Measurements from ENCODE around the gene TMEM161A. TPM values are rescaled to one million over a fixed set of nuclear protein-coding genes. Genes with fewer than 3 reads are reported as not detected.

The TMEM161A gene
- total RNA-seq, 1 experiment from 2014 or later, result 76.0 TPM

DNA sequence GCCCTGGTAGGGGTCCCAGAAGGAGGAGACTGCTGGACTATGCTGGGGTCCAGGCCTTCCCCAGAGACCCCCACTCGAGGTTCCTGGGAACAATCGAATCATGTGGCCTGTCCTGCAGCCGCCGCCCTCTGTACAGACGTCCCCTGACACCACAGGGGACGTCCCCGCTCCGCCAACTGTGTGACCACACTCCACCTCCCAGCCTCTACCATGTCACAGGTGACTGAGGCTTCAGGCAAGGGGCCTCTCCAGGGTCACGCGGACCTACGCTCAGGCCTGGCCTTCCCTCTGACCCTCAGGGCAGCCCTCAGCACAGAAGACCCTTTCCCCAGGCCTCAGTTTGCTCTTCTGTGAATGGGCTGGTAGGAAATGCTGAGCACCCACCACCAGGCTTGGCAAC lies 13.1 kb upstream of the TMEM161A start:
- Histone ChIP-seq H3K27me3 (ENCODE audit: insufficient read depth, low read length) (no peaks in the 10 kb centered on the region), H3K9ac (ENCODE audit: low read length) (no peak overlapping the region), H3K4me3 (replicated peaks in 1 of 2; ENCODE audit: low read depth in 1 of 2, low read length in 2 of 2) (no peak overlapping the region), H3K79me2 (ENCODE audit: insufficient read depth, low read length) (no peaks in the 10 kb centered on the region), H3K27ac (ENCODE audit: low read depth, low read length) (no peak overlapping the region), H3K36me3 (ENCODE audit: control insufficient read depth in 1 of 2, insufficient read depth in 2 of 2, low read length in 2 of 2) (no peaks in the 10 kb centered on the region; a peak in 2 of 4 replicates), H2AFZ (ENCODE audit: low read depth, low read length, poor library complexity, severe bottlenecking) (no peak overlapping the region), H3K4me2 (ENCODE audit: low read length) (no peak overlapping the region), H4K20me1 (ENCODE audit: insufficient read depth) (no peaks in the 10 kb centered on the region), H3K9me2 (ENCODE audit: insufficient read depth) (no peaks in the 10 kb centered on the region), H3K4me1 (ENCODE audit: control insufficient read depth in 1 of 2, insufficient read depth in 2 of 2, low read length in 2 of 2) (no peaks in the 10 kb centered on the region), H3K9me3 (ENCODE audit: control insufficient read depth in 1 of 2, insufficient read depth in 1 of 2, low read depth in 1 of 2, low read length in 2 of 2) (no peaks in the 10 kb centered on the region)
- TF ChIP-seq JUND (IDR thresholded peaks at IDR 0.05) (no peak), TCF7L2 (IDR thresholded peaks at IDR 0.05; ENCODE audit: borderline replicate concordance, extremely low read depth, insufficient read depth, insufficient read length) (no peak), EGR1 (IDR thresholded peaks at IDR 0.05; ENCODE audit: low read depth) (no peak), CBX3 (IDR thresholded peaks at IDR 0.05; ENCODE audit: low read depth) (no peak), FOSL1 (IDR thresholded peaks at IDR 0.05; ENCODE audit: low read depth) (no peak)
- TF ChIP-seq, protein P1, sequence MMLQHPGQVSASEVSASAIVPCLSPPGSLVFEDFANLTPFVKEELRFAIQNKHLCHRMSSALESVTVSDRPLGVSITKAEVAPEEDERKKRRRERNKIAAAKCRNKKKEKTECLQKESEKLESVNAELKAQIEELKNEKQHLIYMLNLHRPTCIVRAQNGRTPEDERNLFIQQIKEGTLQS (IDR thresholded peaks at IDR 0.05), result no peak
- BruUV-seq (replicated peaks), result no TSS peak
- ChIA-PET CTCF (no interaction called here), RAD21 (ENCODE audit: low non-redundant PET in 1 of 2, low total read pairs in 2 of 2, uncharacterized antibody in 2 of 2, unreplicated experiment in 2 of 2) (no interaction called here), POLR2A (no interaction called here)
- no peak for ATAC-seq
- DNase-seq (ENCODE audit: low read depth, low spot score), result no peak
- intact Hi-C loops (cut with micrococcal nuclease), result no loop called here

DNA sequence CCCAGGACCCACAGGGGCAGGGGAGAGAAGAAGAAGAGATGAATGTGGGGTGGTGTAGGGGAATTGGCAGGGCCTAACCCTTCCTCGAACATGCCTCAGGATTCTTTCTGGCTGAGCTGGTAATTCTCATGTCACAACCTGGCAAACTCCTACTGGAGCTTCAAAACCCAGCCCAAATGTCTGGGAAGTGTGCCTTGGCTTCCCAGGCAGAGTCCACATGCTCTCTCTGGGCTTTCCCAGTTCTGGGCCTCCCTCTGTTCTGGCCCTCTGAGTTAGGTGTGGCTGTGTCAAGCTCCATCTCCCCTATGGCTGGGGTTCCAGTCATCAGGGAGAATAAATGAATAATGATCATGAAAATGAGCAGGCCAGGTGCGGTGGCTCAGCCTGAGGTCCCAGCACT lies 11.2 kb upstream of the TMEM161A start:
- Histone ChIP-seq H3K4me1 (ENCODE audit: control insufficient read depth in 1 of 2, insufficient read depth in 2 of 2, low read length in 2 of 2) (no peaks in the 10 kb centered on the region), H3K79me2 (ENCODE audit: insufficient read depth, low read length) (no peaks in the 10 kb centered on the region), H3K9me3 (ENCODE audit: control insufficient read depth in 1 of 2, insufficient read depth in 1 of 2, low read depth in 1 of 2, low read length in 2 of 2) (no peaks in the 10 kb centered on the region), H3K9me2 (ENCODE audit: insufficient read depth) (no peaks in the 10 kb centered on the region), H4K20me1 (ENCODE audit: insufficient read depth) (no peaks in the 10 kb centered on the region), H3K4me3 (replicated peaks in 1 of 2; ENCODE audit: low read depth in 1 of 2, low read length in 2 of 2) (no peak overlapping the region), H2AFZ (ENCODE audit: low read depth, low read length, poor library complexity, severe bottlenecking) (no peak overlapping the region), H3K36me3 (ENCODE audit: control insufficient read depth in 1 of 2, insufficient read depth in 2 of 2, low read length in 2 of 2) (no peaks in the 10 kb centered on the region; a peak in 2 of 4 replicates), H3K4me2 (ENCODE audit: low read length) (no peak overlapping the region), H3K9ac (ENCODE audit: low read length) (no peak overlapping the region), H3K27me3 (ENCODE audit: insufficient read depth, low read length) (no peaks in the 10 kb centered on the region), H3K27ac (ENCODE audit: low read depth, low read length) (no peak overlapping the region)
- no TSS peak for BruUV-seq (replicated peaks)
- ChIA-PET RAD21 (ENCODE audit: low non-redundant PET in 1 of 2, low total read pairs in 2 of 2, uncharacterized antibody in 2 of 2, unreplicated experiment in 2 of 2) (no interaction called here), CTCF (interaction anchor here (1.2 kb wide), 1 partner anchor 25 kb away, joined by 3 read pairs; no protein-coding TSS in a partner anchor), POLR2A (no interaction called here)
- ATAC-seq, result no peak
- TF ChIP-seq TCF7L2 (IDR thresholded peaks at IDR 0.05; ENCODE audit: borderline replicate concordance, extremely low read depth, insufficient read depth, insufficient read length) (no peak), ZFX (IDR thresholded peaks at IDR 0.05) (no peak), JUND (IDR thresholded peaks at IDR 0.05) (no peak), CBX3 (IDR thresholded peaks at IDR 0.05; ENCODE audit: low read depth) (no peak), ZNF274 (IDR thresholded peaks at IDR 0.05; ENCODE audit: low read depth, low read length) (no peak), FOSL1 (IDR thresholded peaks at IDR 0.05; ENCODE audit: low read depth) (no peak), CEBPB (IDR thresholded peaks at IDR 0.05; ENCODE audit: low read depth) (no peak), SIN3A (IDR thresholded peaks at IDR 0.05; ENCODE audit: low read depth) (no peak), EZH2 (IDR thresholded peaks at IDR 0.05) (no peak), POLR2A (IDR thresholded peaks at IDR 0.05; ENCODE audit: borderline replicate concordance, extremely low read depth, insufficient read depth, insufficient read length) (no peak)
- TF ChIP-seq, protein P2, sequence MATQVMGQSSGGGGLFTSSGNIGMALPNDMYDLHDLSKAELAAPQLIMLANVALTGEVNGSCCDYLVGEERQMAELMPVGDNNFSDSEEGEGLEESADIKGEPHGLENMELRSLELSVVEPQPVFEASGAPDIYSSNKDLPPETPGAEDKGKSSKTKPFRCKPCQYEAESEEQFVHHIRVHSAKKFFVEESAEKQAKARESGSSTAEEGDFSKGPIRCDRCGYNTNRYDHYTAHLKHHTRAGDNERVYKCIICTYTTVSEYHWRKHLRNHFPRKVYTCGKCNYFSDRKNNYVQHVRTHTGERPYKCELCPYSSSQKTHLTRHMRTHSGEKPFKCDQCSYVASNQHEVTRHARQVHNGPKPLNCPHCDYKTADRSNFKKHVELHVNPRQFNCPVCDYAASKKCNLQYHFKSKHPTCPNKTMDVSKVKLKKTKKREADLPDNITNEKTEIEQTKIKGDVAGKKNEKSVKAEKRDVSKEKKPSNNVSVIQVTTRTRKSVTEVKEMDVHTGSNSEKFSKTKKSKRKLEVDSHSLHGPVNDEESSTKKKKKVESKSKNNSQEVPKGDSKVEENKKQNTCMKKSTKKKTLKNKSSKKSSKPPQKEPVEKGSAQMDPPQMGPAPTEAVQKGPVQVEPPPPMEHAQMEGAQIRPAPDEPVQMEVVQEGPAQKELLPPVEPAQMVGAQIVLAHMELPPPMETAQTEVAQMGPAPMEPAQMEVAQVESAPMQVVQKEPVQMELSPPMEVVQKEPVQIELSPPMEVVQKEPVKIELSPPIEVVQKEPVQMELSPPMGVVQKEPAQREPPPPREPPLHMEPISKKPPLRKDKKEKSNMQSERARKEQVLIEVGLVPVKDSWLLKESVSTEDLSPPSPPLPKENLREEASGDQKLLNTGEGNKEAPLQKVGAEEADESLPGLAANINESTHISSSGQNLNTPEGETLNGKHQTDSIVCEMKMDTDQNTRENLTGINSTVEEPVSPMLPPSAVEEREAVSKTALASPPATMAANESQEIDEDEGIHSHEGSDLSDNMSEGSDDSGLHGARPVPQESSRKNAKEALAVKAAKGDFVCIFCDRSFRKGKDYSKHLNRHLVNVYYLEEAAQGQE (IDR thresholded peaks at IDR 0.05; ENCODE audit: low read depth), result no peak
- TF ChIP-seq, protein P1 (IDR thresholded peaks at IDR 0.05), result no peak
- TF ChIP-seq, protein P3, sequence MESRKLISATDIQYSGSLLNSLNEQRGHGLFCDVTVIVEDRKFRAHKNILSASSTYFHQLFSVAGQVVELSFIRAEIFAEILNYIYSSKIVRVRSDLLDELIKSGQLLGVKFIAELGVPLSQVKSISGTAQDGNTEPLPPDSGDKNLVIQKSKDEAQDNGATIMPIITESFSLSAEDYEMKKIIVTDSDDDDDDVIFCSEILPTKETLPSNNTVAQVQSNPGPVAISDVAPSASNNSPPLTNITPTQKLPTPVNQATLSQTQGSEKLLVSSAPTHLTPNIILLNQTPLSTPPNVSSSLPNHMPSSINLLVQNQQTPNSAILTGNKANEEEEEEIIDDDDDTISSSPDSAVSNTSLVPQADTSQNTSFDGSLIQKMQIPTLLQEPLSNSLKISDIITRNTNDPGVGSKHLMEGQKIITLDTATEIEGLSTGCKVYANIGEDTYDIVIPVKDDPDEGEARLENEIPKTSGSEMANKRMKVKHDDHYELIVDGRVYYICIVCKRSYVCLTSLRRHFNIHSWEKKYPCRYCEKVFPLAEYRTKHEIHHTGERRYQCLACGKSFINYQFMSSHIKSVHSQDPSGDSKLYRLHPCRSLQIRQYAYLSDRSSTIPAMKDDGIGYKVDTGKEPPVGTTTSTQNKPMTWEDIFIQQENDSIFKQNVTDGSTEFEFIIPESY (IDR thresholded peaks at IDR 0.05; ENCODE audit: extremely low read depth, insufficient replicate concordance, low read length), result no peak
- DNase-seq (ENCODE audit: low read depth, low spot score), result no peak
- intact Hi-C loops (cut with micrococcal nuclease), result loop anchor here (5.0 kb wide), 1 partner anchor 343 kb away; no protein-coding TSS in a partner anchor
